ENCODE measurements around the gene TECPR2. TPM values are rescaled to one million over a fixed set of nuclear protein-coding genes. Genes with fewer than 3 reads are reported as not detected.

The TECPR2 gene
- total and polyA plus RNA-seq, 8 donors = 3.3 to 18.2 (median 10.5) TPM

DNA sequence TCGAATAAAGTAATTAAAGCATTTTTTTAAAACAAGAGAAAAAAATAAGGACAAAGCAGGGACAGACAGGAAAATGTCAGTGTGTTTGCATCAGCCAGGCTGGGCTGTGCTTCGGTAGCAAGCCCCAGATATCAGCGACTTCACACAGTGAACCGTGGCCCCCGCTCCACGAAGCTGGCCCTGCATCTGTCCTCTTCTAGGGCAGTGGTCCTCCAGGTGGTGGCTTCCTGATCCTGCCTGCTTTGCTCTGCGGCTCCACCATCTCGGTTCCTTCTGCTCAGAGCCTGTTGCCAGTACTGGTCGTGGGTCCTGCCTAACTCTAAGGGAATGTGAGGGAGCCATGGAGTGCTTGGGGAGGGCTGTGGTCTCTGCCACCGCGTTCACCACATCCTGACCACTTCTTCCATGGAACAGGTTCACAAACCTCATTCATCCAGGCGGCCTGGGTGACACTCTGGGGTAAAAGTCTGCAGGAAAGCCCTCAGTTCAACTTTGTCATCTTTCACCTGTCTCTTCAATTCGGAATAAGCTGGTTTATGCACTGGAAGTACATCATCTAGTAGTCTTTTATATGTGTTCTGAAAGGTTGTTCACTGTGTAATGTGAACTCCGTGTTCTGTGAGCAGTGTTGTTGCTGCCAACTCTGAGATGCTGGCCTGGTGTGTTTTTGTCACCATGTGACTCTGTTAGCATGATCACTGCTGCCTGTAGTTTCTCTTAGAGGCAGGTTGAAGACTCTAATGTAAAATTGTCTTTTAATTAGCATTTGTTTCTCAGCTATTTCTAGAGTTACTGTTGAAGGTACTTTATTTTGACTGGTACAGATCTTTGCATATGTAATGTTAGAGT, 99.0 kb downstream of the TECPR2 start:
- FAIRE-seq (no peak), DNase-seq (peak in 1 of 6 donors; percentile 2), ATAC-seq (no peak)
- H3K36me3 ChIP-seq = no peaks in the 10 kb centered on the region
- WGBS, 2 donors = 89% methylated on average over 14 of the region's 14 CpGs
- no peaks in the 10 kb centered on the region for H3K27me3 ChIP-seq
- no peak overlapping the region for H3K27ac ChIP-seq
- H3K4me3 ChIP-seq = no peak overlapping the region
- intact Hi-C loops (cut with DNase I) = no loop called here
- no peaks in the 10 kb centered on the region for H3K4me1 ChIP-seq
- TF ChIP-seq, protein P1, sequence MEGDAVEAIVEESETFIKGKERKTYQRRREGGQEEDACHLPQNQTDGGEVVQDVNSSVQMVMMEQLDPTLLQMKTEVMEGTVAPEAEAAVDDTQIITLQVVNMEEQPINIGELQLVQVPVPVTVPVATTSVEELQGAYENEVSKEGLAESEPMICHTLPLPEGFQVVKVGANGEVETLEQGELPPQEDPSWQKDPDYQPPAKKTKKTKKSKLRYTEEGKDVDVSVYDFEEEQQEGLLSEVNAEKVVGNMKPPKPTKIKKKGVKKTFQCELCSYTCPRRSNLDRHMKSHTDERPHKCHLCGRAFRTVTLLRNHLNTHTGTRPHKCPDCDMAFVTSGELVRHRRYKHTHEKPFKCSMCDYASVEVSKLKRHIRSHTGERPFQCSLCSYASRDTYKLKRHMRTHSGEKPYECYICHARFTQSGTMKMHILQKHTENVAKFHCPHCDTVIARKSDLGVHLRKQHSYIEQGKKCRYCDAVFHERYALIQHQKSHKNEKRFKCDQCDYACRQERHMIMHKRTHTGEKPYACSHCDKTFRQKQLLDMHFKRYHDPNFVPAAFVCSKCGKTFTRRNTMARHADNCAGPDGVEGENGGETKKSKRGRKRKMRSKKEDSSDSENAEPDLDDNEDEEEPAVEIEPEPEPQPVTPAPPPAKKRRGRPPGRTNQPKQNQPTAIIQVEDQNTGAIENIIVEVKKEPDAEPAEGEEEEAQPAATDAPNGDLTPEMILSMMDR (IDR thresholded peaks at IDR 0.05) = no peak
- no peaks in the 10 kb centered on the region for H3K9me3 ChIP-seq

DNA sequence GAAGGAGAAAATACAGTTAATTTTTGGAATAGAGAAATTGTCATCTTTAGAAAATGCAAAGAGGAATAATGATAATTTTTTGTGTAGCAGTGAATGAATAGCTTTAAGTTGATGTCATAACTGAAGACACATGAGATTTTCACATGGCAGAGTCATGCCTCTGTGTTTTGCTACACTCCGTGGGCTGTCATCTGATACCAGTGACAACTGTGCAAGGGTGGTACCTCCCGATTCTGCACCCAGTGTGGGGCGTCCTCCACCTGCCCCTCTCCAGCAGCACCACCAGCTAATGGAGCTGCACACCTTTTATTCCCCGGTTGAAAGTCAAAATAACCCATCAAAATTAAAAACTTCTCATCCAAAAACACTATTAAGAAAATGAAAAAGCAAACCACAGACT, 99.7 kb downstream of the TECPR2 start:
- no peaks in the 10 kb centered on the region for H3K27me3 ChIP-seq
- H3K27ac ChIP-seq = no peak overlapping the region
- FAIRE-seq = no peak
- intact Hi-C loops (cut with DNase I) = no loop called here
- H3K36me3 ChIP-seq = no peaks in the 10 kb centered on the region
- no peak overlapping the region for H3K4me3 ChIP-seq
- no peaks in the 10 kb centered on the region for H3K4me1 ChIP-seq
- H3K9me3 ChIP-seq = no peaks in the 10 kb centered on the region
- ATAC-seq = no peak
- 84 to 90% methylated on average over 4 of the region's 4 CpGs for WGBS, 2 donors
- DNase-seq = peak in 1 of 6 donors; percentile 5
- TF ChIP-seq, protein P1 (IDR thresholded peaks at IDR 0.05) = no peak

DNA sequence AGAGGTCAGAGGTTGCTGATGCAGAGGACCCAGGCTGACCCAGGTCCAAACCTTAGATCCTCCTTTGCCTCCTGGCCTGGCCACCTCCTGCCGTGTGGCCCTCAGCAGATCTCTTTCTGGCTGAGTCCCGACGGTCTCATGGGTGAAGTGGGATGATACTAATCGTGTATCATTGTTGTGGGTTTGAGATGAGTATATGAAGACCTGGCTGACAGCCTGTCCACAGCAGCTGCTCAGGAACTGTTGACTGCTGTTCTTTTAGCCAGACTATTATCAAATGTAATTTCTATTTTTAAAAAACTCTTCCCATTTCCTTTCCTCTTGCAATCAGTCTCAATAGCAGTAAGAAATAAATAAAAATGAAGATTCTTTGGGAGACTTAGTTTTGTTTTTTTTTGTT, 101.3 kb downstream of the TECPR2 start:
- 93 to 95% methylated on average over 4 of the region's 4 CpGs for WGBS, 2 donors
- Histone ChIP-seq H3K36me3 (no peaks in the 10 kb centered on the region), H3K27ac (no peak overlapping the region), H3K27me3 (no peaks in the 10 kb centered on the region), H3K9me3 (no peaks in the 10 kb centered on the region), H3K4me1 (no peaks in the 10 kb centered on the region), H3K4me3 (no peak overlapping the region)
- DNase-seq (peak in 1 of 6 donors; percentile 14), ATAC-seq (no peak), FAIRE-seq (no peak)
- TF ChIP-seq, protein P1 (IDR thresholded peaks at IDR 0.05) = no peak
- intact Hi-C loops (cut with DNase I) = no loop called here

DNA sequence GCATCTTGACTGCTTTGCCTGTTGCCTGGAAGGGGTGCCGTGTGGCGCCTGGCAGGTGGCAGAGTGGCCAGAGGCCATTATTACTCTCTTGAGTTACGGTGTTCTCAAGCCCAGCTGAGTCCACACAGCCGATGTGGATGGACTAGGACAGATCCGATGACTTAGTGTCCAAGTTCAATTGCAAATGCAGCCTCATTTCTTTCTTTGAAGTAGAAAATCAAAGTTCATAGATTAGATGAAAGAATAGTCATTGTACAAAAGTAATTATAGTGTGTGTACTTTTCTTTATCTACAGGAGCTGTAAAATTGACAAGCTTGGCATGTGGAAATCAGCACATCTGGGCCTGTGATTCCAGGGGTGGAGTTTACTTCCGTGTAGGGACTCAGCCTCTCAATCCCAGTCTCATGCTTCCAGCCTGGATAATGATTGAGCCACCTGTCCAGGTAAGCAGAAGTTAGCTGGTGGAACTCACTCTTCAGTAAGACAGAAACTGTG, 102.2 kb downstream of the TECPR2 start:
- H3K4me3 ChIP-seq = no peak overlapping the region
- TF ChIP-seq, protein P1 (IDR thresholded peaks at IDR 0.05) = no peak

DNA sequence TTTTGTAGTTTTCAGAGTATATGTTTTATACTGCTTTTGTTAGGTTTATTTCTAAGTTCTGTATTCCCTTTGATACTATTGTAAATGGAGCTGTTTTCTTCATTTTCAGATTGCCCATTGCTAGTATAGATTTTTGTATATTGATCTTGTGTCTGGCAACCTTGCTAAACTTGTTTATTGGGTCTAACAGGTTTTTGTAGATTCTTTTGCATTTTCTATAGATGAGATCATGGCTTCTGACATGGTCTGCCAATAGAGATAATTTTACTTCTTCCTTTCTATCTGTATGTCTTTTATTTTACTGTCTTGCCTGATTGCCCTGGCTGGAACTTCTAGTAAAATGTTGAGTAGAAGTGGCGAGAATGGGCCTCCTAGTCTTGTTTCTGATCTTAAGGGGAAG, 106.5 kb downstream of the TECPR2 start:
- no peak overlapping the region for H3K27ac ChIP-seq
- WGBS, 2 donors = 90 to 100% methylated on average over 1 of the region's 1 CpG
- DNase-seq = no peak
- H3K36me3 ChIP-seq = no peaks in the 10 kb centered on the region
- TF ChIP-seq, protein P1 (IDR thresholded peaks at IDR 0.05) = no peak
- H3K27me3 ChIP-seq = no peaks in the 10 kb centered on the region
- intact Hi-C loops (cut with DNase I) = no loop called here
- H3K4me3 ChIP-seq = no peak overlapping the region
- FAIRE-seq = no peak
- no peak for ATAC-seq
- no peaks in the 10 kb centered on the region for H3K4me1 ChIP-seq
- H3K9me3 ChIP-seq = no peaks in the 10 kb centered on the region

More for the DNA sequence above, 102.2 kb downstream of the TECPR2 start:
- Histone ChIP-seq H3K27ac (no peak overlapping the region), H3K4me1 (no peaks in the 10 kb centered on the region), H3K27me3 (no peaks in the 10 kb centered on the region), H3K36me3 (no peaks in the 10 kb centered on the region), H3K9me3 (no peaks in the 10 kb centered on the region)
- WGBS, 2 donors = 34 to 44% methylated on average over 6 of the region's 6 CpGs
- DNase-seq (peak in 4 of 6 donors; percentile 31 to 39 (median 33)), FAIRE-seq (peak; percentile 45), ATAC-seq (peak; percentile 48 to 89 (median 52))
- intact Hi-C loops (cut with DNase I) = no loop called here

Data from pancreas (tissue), 10 donors.